Measurements from ENCODE around the gene SLC27A6. TPM values are rescaled to one million over a fixed set of nuclear protein-coding genes. Genes with fewer than 3 reads are reported as not detected.

The SLC27A6 gene
- total RNA-seq, 3 donors from 2014 or later = 0.48 to 12.6 (median 4.3) TPM

- intact Hi-C loops (cut with DNase I; ENCODE audit: low total_unique reads) = no loop called here
- no peak for TF ChIP-seq POLR2AphosphoS5 (IDR thresholded peaks at IDR 0.05)
- TF ChIP-seq POLR2A (IDR thresholded peaks at IDR 0.05) = no peak
- TF ChIP-seq CTCF (IDR thresholded peaks at IDR 0.05) = no peak
- H3K4me1 ChIP-seq = no peaks in the 10 kb centered on the region
- DNase-seq (ENCODE audit: low spot score in 2 of 2) = no peak
- H3K36me3 ChIP-seq = no peaks in the 10 kb centered on the region
- H3K27me3 ChIP-seq = no peaks in the 10 kb centered on the region
- no peak overlapping the region for H3K27ac ChIP-seq
- no peaks in the 10 kb centered on the region for H3K9me3 ChIP-seq
- H3K4me3 ChIP-seq = no peak overlapping the region
Observed at GRCh38 chr5:128979761-128980160, 14.5 kb downstream of the SLC27A6 start.

- Histone ChIP-seq H3K27ac (no peak overlapping the region), H3K4me3 (no peak overlapping the region), H3K36me3 (no peaks in the 10 kb centered on the region), H3K27me3 (no peaks in the 10 kb centered on the region), H3K4me1 (no peaks in the 10 kb centered on the region), H3K9me3 (no peaks in the 10 kb centered on the region)
- intact Hi-C loops (cut with DNase I; ENCODE audit: low total_unique reads) = no loop called here
- no peak for DNase-seq (ENCODE audit: low spot score in 2 of 2)
- no peak for TF ChIP-seq POLR2AphosphoS5 (IDR thresholded peaks at IDR 0.05)
- no peak for TF ChIP-seq POLR2A (IDR thresholded peaks at IDR 0.05)
- TF ChIP-seq CTCF (IDR thresholded peaks at IDR 0.05) = no peak
Observed at GRCh38 chr5:128980917-128981316, 15.6 kb downstream of the SLC27A6 start.

- H3K4me1 ChIP-seq = no peaks in the 10 kb centered on the region
- no peak overlapping the region for H3K4me3 ChIP-seq
- intact Hi-C loops (cut with DNase I; ENCODE audit: low total_unique reads) = no loop called here
- TF ChIP-seq POLR2A (IDR thresholded peaks at IDR 0.05) (no peak), CTCF (IDR thresholded peaks at IDR 0.05) (no peak), POLR2AphosphoS5 (IDR thresholded peaks at IDR 0.05) (no peak)
- no peak for DNase-seq (ENCODE audit: low spot score in 2 of 2)
- H3K27me3 ChIP-seq = no peaks in the 10 kb centered on the region
- no peak overlapping the region for H3K27ac ChIP-seq
- no peaks in the 10 kb centered on the region for H3K36me3 ChIP-seq
- no peaks in the 10 kb centered on the region for H3K9me3 ChIP-seq
Observed at GRCh38 chr5:128984480-128984879, 19.2 kb downstream of the SLC27A6 start.

GRCh38 chr5:128988476-128988875 lies 23.2 kb downstream of the SLC27A6 start:
- Histone ChIP-seq H3K27me3 (no peaks in the 10 kb centered on the region), H3K9me3 (no peaks in the 10 kb centered on the region), H3K4me3 (no peak overlapping the region), H3K4me1 (no peaks in the 10 kb centered on the region), H3K36me3 (no peaks in the 10 kb centered on the region), H3K27ac (no peak overlapping the region)
- DNase-seq (ENCODE audit: low spot score in 2 of 2) = no peak
- TF ChIP-seq POLR2A (IDR thresholded peaks at IDR 0.05) = no peak
- TF ChIP-seq CTCF (IDR thresholded peaks at IDR 0.05) = no peak
- TF ChIP-seq POLR2AphosphoS5 (IDR thresholded peaks at IDR 0.05) = no peak
- intact Hi-C loops (cut with DNase I; ENCODE audit: low total_unique reads) = no loop called here

- Histone ChIP-seq H3K4me3 (no peak overlapping the region), H3K9me3 (no peaks in the 10 kb centered on the region), H3K36me3 (no peaks in the 10 kb centered on the region), H3K4me1 (no peaks in the 10 kb centered on the region), H3K27ac (peak overlapping the region; percentile 25 to 51), H3K27me3 (no peaks in the 10 kb centered on the region)
- intact Hi-C loops (cut with DNase I; ENCODE audit: low total_unique reads) = no loop called here
- TF ChIP-seq POLR2AphosphoS5 (IDR thresholded peaks at IDR 0.05) (no peak), POLR2A (IDR thresholded peaks at IDR 0.05) (no peak), CTCF (IDR thresholded peaks at IDR 0.05) (no peak)
- DNase-seq (ENCODE audit: low spot score in 2 of 2) = no peak
Observed at GRCh38 chr5:129001841-129002526, 36.7 kb downstream of the SLC27A6 start.

Measured in breast epithelium (tissue), 4 donors.